ENCODE data around the gene MT3. TPM values are rescaled to one million over a fixed set of nuclear protein-coding genes. Genes with fewer than 3 reads are reported as not detected.

MT3 gene
- not detected for polyA plus RNA-seq (2012; ENCODE audit: insufficient read length, low read depth)

DNA sequence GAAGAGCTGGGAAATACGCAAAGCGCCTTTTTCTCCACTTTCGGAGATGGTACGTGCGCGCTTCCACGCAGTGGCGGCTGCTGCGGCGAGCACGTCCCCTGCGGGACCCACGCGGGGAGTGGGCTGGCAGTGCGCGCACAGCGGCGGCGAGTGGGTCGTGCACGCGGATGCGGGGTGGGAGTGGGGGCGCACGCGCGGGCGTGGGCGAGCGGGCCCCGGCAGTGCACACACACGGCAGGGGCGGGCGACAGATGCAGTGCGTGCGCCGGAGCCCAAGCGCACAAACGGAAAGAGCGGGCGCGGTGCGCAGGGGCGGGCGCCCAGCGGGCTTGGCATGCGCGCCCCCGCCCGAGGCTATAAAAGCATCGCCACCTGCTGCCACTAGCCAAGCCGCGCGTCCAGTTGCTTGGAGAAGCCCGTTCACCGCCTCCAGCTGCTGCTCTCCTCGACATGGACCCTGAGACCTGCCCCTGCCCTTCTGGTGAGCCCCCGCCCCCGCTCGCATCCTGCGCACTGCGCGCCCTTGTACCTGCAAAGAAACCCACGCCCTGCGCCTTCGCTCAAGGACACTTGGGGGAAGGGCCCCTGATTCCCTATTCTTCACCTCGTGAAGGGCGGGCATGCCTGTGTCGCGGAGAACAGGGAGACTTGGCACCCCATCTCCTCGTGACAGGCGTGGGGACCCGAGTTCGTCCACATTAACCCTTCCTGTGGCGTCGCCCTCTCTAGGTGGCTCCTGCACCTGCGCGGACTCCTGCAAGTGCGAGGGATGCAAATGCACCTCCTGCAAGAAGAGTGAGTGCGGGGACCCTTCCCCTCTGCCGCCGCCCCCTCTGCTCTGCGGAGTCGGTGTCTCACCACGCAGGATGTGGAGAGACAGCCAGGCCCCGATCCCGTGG, at the start of gene MT3:
Gene MT3 (plus strand): TSS at position 388 of the 899 bp plus-strand sequence. CDS start 63 bp downstream, at position 451.
- TF ChIP-seq, protein P1, sequence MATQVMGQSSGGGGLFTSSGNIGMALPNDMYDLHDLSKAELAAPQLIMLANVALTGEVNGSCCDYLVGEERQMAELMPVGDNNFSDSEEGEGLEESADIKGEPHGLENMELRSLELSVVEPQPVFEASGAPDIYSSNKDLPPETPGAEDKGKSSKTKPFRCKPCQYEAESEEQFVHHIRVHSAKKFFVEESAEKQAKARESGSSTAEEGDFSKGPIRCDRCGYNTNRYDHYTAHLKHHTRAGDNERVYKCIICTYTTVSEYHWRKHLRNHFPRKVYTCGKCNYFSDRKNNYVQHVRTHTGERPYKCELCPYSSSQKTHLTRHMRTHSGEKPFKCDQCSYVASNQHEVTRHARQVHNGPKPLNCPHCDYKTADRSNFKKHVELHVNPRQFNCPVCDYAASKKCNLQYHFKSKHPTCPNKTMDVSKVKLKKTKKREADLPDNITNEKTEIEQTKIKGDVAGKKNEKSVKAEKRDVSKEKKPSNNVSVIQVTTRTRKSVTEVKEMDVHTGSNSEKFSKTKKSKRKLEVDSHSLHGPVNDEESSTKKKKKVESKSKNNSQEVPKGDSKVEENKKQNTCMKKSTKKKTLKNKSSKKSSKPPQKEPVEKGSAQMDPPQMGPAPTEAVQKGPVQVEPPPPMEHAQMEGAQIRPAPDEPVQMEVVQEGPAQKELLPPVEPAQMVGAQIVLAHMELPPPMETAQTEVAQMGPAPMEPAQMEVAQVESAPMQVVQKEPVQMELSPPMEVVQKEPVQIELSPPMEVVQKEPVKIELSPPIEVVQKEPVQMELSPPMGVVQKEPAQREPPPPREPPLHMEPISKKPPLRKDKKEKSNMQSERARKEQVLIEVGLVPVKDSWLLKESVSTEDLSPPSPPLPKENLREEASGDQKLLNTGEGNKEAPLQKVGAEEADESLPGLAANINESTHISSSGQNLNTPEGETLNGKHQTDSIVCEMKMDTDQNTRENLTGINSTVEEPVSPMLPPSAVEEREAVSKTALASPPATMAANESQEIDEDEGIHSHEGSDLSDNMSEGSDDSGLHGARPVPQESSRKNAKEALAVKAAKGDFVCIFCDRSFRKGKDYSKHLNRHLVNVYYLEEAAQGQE (IDR thresholded peaks at IDR 0.05; ENCODE audit: insufficient read depth in 1 of 2, low read depth in 2 of 2, low read length in 2 of 2) = no peak
- no peak for TF ChIP-seq POLR2AphosphoS5 (IDR thresholded peaks at IDR 0.05; ENCODE audit: low read depth, low read length)
- TF ChIP-seq FOXP2 (optimal IDR thresholded peaks at IDR 0.05; ENCODE audit: borderline replicate concordance, extremely low read depth, extremely low read length, insufficient read depth) = no peak
- TF ChIP-seq TAF1 (IDR thresholded peaks at IDR 0.05; ENCODE audit: borderline replicate concordance, insufficient read depth, low read length) = no peak
- TF ChIP-seq SIN3A (IDR thresholded peaks at IDR 0.05; ENCODE audit: borderline replicate concordance, insufficient read depth, low read length) = no peak

DNA sequence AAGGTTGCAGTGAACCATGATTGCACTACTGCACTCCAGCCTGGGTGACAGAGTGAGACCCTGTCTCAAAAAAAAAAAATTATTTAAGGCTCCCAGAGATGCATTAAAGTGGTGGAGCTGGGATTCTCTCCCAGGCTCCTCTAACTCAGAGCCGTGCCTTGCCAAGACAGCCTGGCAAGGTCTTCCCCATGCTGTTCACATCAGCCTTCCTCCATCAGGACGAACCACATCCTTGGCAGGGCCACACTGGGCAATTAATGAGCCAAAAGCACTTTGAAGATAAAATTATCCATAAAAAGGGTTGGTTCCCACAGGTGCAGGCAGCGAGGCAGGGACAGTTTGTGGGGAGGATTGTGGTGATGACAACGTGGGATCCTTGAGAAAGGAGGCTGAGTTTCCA, 49.7 kb upstream of the MT3 start:
- no peak for TF ChIP-seq SIN3A (IDR thresholded peaks at IDR 0.05; ENCODE audit: borderline replicate concordance, insufficient read depth, low read length)
- no peak for TF ChIP-seq TAF1 (IDR thresholded peaks at IDR 0.05; ENCODE audit: borderline replicate concordance, insufficient read depth, low read length)
- no peak for TF ChIP-seq POLR2AphosphoS5 (IDR thresholded peaks at IDR 0.05; ENCODE audit: low read depth, low read length)
- no peak for TF ChIP-seq FOXP2 (optimal IDR thresholded peaks at IDR 0.05; ENCODE audit: borderline replicate concordance, extremely low read depth, extremely low read length, insufficient read depth)
- TF ChIP-seq, protein P1 (IDR thresholded peaks at IDR 0.05; ENCODE audit: insufficient read depth in 1 of 2, low read depth in 2 of 2, low read length in 2 of 2) = no peak

DNA sequence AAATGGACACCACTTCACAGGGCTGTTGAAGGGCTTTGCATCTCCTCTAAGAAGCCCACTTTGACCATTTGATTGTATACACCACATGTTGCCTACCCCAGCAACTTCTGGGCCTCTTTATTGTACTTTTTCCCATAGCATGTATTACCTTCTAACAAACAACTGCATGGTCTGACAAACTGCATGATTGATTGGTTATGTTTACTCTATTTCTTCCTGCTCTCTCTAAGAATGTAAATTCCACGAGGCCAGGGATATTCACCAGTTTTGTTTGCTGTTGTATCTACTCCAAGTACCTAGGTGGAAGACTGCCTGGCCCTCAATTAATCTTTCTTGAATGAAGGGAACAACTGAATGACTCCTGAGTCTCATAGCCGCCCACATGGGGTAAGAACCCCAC, 47.3 kb upstream of the MT3 start:
- no peak for TF ChIP-seq TAF1 (IDR thresholded peaks at IDR 0.05; ENCODE audit: borderline replicate concordance, insufficient read depth, low read length)
- TF ChIP-seq, protein P1 (IDR thresholded peaks at IDR 0.05; ENCODE audit: insufficient read depth in 1 of 2, low read depth in 2 of 2, low read length in 2 of 2) = no peak
- no peak for TF ChIP-seq POLR2AphosphoS5 (IDR thresholded peaks at IDR 0.05; ENCODE audit: low read depth, low read length)
- TF ChIP-seq FOXP2 (optimal IDR thresholded peaks at IDR 0.05; ENCODE audit: borderline replicate concordance, extremely low read depth, extremely low read length, insufficient read depth) = no peak
- TF ChIP-seq SIN3A (IDR thresholded peaks at IDR 0.05; ENCODE audit: borderline replicate concordance, insufficient read depth, low read length) = no peak

DNA sequence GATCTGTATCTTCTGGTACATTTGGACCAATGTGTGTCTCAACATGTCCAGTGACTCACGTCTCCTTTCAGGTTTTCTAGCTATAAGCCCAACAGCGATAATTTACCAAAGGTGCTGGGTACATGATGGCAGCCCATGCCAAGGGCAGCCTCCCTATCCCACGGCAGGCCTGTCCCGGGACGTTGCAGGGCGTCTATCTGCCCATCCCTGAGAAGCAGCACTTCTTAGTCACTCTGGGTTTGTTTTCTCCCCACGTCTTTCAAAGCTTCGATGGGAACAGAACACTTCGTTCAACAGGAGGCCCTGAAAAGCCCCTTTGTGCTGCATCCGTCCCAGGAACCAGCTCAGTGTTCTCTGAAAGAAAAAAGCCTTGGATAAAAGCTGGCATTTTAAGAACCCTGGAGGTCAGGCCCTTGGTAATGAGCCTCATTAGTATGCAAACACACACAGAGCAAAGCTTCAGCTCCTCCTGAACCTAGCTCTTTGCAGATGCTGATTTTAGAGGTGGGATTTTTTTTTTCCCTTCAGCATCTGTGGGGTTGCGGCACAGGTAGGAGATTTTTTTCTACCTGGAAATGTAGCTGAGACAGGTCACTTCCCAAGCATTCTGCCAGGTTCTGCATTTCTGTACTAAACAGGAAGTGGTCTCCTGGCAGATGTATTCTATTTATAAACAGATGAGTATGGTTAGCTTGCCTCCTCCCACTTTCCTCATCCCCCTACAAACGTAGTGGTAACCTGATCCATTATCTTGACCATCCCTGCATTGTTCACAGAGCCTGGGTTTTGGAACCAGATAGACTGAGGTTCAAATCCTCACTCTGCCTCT, 42.0 kb upstream of the MT3 start:
- TF ChIP-seq TAF1 (IDR thresholded peaks at IDR 0.05; ENCODE audit: borderline replicate concordance, insufficient read depth, low read length) = no peak
- TF ChIP-seq, protein P1 (IDR thresholded peaks at IDR 0.05; ENCODE audit: insufficient read depth in 1 of 2, low read depth in 2 of 2, low read length in 2 of 2) = no peak
- no peak for TF ChIP-seq FOXP2 (optimal IDR thresholded peaks at IDR 0.05; ENCODE audit: borderline replicate concordance, extremely low read depth, extremely low read length, insufficient read depth)
- no peak for TF ChIP-seq POLR2AphosphoS5 (IDR thresholded peaks at IDR 0.05; ENCODE audit: low read depth, low read length)
- TF ChIP-seq SIN3A (IDR thresholded peaks at IDR 0.05; ENCODE audit: borderline replicate concordance, insufficient read depth, low read length) = no peak

All from PFSK-1 (cell line).